ENCODE results near the gene TUG1.

Gene TUG1

GRCh38 chr22:30979932-30980331 is 10.9 kb downstream of the TUG1 start:
- no peak for TF ChIP-seq FOXP2 (optimal IDR thresholded peaks at IDR 0.05; ENCODE audit: borderline replicate concordance, extremely low read depth, extremely low read length, insufficient read depth)

DNA sequence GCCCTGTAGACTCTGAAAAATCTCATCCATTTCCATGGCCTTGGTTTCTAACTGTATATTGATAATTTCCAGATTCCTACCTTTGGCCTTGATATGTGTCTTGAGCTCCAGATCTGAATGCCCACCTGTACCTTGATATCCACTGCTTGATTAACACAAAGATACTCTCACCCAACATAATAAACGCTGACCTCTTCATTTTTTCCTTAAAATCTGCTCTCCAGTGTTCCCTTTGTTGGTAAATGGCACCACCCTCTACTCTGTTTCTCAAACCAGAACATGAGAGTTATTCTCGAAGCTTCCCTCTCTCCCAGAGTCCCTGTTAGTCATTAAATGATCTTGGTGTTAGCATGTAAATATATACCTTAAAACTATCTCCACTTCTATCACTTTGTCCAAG is 13.4 kb downstream of the TUG1 start:
- TF ChIP-seq REST (IDR thresholded peaks at IDR 0.05; ENCODE audit: insufficient read depth in 1 of 2, low read depth in 2 of 2, low read length in 2 of 2) = no peak
- TF ChIP-seq SIN3A (IDR thresholded peaks at IDR 0.05; ENCODE audit: borderline replicate concordance, insufficient read depth, low read length) = no peak
- no peak for TF ChIP-seq FOXP2 (optimal IDR thresholded peaks at IDR 0.05; ENCODE audit: borderline replicate concordance, extremely low read depth, extremely low read length, insufficient read depth)
- TF ChIP-seq POLR2AphosphoS5 (IDR thresholded peaks at IDR 0.05; ENCODE audit: low read depth, low read length) = no peak
- TF ChIP-seq TAF1 (IDR thresholded peaks at IDR 0.05; ENCODE audit: borderline replicate concordance, insufficient read depth, low read length) = no peak

GRCh38 chr22:30984317-30984716 is 15.3 kb downstream of the TUG1 start:
- TF ChIP-seq REST (IDR thresholded peaks at IDR 0.05; ENCODE audit: insufficient read depth in 1 of 2, low read depth in 2 of 2, low read length in 2 of 2) (no peak), FOXP2 (optimal IDR thresholded peaks at IDR 0.05; ENCODE audit: borderline replicate concordance, extremely low read depth, extremely low read length, insufficient read depth) (no peak), TAF1 (IDR thresholded peaks at IDR 0.05; ENCODE audit: borderline replicate concordance, insufficient read depth, low read length) (no peak), POLR2AphosphoS5 (IDR thresholded peaks at IDR 0.05; ENCODE audit: low read depth, low read length) (no peak)

DNA sequence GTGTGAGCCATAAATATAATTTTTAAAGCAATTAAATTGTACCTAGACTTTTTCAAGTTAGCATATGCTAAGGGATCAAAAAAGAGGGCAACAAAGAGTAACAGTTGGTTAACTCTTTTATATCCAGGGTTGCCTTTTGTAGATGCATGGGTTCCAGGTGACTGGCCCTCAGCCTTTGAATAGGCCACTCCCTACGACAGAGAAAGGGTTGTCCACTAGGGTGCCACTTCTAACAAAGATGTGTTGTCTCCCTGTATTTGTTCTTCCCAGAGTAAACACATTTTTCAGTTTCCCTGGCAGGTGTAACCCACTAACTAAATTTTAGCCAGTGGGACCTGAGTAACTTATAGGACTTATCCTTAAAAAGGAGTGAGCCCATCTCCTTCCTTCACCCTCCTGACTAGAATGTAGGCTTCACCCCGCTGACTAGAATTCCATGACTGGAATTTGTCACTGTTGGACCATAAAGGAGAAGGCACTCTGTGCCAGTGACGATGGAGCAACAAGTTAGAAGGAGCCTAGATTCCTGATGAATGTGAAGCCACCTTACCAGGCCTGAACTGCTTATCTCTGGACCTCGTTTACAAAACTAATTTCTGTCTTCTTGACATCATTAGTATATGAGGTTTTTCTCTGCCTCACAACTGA is 16.6 kb downstream of the TUG1 start:
- TF ChIP-seq POLR2AphosphoS5 (IDR thresholded peaks at IDR 0.05; ENCODE audit: low read depth, low read length) (no peak), TAF1 (IDR thresholded peaks at IDR 0.05; ENCODE audit: borderline replicate concordance, insufficient read depth, low read length) (no peak), REST (IDR thresholded peaks at IDR 0.05; ENCODE audit: insufficient read depth in 1 of 2, low read depth in 2 of 2, low read length in 2 of 2) (no peak), SIN3A (IDR thresholded peaks at IDR 0.05; ENCODE audit: borderline replicate concordance, insufficient read depth, low read length) (no peak), FOXP2 (optimal IDR thresholded peaks at IDR 0.05; ENCODE audit: borderline replicate concordance, extremely low read depth, extremely low read length, insufficient read depth) (no peak)

- no peak for TF ChIP-seq TAF1 (IDR thresholded peaks at IDR 0.05; ENCODE audit: borderline replicate concordance, insufficient read depth, low read length)
- TF ChIP-seq REST (IDR thresholded peaks at IDR 0.05; ENCODE audit: insufficient read depth in 1 of 2, low read depth in 2 of 2, low read length in 2 of 2) = no peak
- no peak for TF ChIP-seq FOXP2 (optimal IDR thresholded peaks at IDR 0.05; ENCODE audit: borderline replicate concordance, extremely low read depth, extremely low read length, insufficient read depth)
- no peak for TF ChIP-seq SIN3A (IDR thresholded peaks at IDR 0.05; ENCODE audit: borderline replicate concordance, insufficient read depth, low read length)
- TF ChIP-seq POLR2AphosphoS5 (IDR thresholded peaks at IDR 0.05; ENCODE audit: low read depth, low read length) = no peak
Measured at GRCh38 chr22:30989474-30989873, 20.4 kb downstream of the TUG1 start.

All from PFSK-1 (cell line).